HG03280 (cell line): ENCODE measurements around the gene REXO2.

Experiments used
- ATAC-seq: cut with Tn5 transposase; IDR thresholded peaks from one replicate; pipeline ENCODE4 v1.9.1; 2021; ENCODE audit warnings: mild to moderate bottlenecking, moderate library complexity; ENCODE audit not compliant: unreplicated experiment

The REXO2 gene

DNA sequence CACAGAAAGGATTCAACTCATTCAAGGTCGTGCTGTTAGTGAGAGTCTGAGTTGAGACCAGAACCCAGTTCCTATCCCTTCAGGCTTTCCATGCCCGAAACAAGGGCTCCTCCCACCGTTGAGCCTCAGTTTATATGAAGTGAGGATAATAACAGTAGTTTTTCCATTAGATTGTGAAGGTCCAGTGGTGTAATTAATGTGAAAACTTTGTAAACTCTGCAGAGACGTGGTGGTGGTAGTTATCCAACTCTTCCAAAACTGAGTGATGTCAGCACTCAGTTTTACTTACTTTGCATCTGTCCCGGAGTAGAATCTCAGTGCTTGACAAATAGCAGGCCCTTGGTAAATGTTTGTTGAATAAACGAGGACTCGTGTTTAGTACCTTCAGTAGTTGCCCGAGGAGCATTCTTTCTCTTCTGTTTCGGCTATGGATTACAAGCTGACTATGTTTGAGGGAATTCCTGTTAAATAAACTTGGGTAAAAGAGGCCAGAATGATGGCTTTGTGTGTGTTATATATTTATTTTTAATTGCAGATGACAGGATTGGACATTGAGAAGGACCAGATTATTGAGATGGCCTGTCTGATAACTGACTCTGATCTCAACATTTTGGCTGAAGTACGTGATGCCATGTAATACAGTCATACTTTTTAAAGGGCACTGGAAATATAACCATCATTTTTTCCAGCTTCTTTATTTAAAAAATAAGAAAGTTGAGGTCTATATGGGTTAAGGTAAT lies 1.0 kb downstream of the REXO2 start:
- ATAC-seq, result no peak

DNA sequence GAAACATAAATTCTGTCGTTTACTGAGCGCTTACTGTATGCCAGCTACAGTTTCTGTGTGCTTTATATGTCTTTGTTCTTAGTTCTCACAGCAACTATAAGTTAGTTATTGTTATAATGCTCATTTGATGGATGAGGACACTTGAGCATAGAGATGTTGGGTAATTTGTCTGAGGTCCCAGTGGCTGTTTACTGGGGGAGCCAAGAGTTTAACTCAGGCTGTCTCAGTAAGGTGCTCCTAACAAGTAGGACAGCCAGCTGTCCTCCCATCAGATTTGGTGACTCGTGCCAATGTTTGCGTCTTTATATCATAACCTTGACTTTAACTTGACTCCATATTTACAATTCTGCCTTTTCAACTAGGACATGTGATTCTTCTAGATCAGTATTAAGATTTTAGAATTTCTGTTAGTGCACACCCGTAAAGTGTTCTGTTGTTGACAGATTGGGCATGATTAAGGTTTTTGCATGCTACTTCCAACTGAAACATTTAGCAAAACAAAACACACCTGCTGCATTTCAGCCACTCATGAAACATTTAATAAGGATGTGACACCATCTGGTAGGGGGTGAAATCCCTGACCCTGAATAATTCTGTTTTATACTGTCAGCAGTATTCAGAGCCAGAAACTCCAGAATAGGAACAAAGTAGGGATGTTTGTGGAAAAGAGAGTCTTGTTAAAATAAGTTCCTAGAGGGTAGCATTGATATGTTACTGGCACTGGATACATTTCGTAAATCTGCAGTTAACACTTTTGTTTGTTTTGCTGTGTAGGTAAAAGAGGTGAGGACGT lies 1.9 kb downstream of the REXO2 start:
- ATAC-seq, result no peak

DNA sequence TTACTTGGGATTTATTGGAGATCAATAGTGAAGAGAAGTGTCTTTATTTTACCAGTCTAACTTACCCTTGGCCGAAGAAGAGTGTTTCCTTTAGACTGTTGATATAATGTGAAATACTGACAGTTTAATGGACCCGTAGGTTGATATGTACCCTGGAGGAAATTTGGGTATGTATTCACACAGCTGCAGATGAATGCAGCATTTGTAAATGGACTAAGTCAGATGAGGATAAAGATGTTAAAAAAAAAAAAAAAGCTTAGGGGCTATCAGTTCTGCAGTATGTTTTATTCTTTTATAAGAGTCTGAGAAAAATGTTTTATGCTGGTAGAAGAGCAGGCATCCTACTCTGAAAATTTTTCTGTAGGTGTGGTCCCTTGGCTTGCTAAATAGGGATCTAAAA lies 2.7 kb downstream of the REXO2 start:
- ATAC-seq, result no peak

DNA sequence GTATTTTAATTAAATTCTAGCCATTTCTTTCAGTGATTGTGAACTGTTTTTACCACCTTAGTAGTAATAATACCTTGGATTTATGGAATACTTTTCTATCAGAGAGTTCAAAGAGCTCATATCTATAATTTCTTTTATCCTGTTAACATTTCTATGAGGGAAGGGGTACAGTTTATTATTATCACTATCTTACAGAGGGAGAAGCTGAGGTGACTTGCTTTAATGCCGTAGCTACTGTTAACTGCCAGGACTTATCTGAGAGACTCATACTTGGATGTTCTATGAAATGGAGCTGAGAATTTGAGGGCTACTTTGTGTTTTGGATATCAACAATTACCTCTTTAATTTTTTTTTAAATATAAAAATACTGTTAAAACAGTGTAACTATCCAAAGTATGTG lies 3.3 kb downstream of the REXO2 start:
- ATAC-seq, result no peak

DNA sequence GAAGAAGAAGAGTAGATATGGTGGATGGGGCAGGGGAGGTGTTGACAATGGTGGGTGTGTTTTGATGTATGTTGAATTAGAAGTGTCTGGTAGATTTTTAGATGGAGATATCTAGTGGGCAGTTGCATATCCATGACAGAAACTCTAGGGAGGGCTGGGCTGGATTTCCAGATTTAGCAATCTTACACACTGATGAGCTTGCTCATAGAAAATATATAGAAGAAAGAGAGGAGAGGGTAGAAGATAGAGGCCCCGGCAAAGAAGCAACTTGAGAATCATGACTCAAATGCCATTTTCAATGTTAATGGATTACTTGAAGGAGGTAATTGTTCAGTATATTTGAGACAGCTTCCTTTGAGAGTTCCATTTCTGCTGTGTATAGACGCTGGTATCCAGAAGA lies 8.2 kb downstream of the REXO2 start:
- ATAC-seq, result no peak

- no peak for ATAC-seq
These were observed 8.6 kb downstream of the REXO2 start for GRCh38 chr11:114447892-114448291.

- ATAC-seq, result no peak
These were observed 9.6 kb downstream of the REXO2 start for GRCh38 chr11:114448749-114449482.

- no peak for ATAC-seq
These were observed 10.6 kb downstream of the REXO2 start for GRCh38 chr11:114449845-114450244.

GRCh38 chr11:114452399-114452798 lies 13.1 kb downstream of the REXO2 start:
- ATAC-seq, result no peak

DNA sequence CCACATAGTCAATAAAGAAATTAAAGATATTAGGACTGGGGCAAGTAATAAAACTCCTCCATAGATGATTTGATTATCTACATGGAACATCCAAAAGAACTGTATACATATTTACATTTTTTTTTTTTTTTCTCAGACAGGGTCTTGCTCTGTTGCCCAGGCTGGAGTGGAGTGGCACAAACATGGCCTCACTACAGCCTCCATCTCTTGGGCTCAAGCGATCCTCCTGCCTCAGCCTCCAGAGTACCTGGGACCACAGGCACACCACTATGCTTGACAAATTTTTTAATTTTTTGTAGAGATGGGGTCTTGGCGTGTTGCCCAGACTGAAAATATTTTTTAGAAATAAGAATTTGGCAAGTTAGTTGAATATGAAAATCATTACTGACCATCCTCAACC lies 24.7 kb downstream of the REXO2 start:
- no peak for ATAC-seq

DNA sequence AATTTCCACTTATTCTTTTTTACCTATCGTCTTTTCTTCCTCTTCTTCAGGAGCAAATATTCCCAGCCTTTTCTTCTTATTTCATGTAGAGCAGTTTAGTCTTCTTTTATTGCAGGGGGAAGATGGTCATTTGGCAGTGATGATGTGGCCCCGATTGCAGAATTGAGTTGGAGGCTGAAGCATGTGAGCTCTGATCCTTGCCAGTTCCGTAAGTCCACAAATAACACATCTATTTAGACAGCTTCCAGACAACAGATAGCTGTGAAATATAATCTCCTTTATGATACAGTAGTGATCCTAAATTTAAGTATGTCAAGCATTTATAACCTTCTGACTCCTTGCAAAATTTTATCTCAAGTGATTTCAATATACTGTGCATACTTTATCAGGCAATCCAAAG lies 27.5 kb downstream of the REXO2 start:
- ATAC-seq, result no peak

DNA sequence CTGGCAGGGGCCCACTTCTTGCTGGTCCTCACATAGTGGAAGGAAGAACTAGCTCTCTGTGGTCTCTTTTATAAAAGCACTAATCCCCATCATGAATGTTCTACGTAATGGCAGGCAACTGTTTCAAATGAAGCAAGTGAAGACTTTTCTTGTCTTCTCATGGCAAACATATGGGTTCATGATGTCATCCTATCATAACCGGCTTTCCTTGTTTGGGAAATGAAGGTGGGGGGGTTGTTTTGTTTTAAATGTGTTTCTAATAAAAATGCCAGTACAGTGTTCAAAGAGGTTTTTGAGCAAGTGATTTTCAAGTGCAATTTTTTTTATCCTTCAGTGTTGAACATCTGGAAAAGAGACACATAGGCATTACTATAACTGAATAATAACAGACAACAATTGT lies 33.4 kb downstream of the REXO2 start:
- no peak for ATAC-seq

- no peak for ATAC-seq
These were observed 38.7 kb downstream of the REXO2 start for GRCh38 chr11:114478001-114478410.

DNA sequence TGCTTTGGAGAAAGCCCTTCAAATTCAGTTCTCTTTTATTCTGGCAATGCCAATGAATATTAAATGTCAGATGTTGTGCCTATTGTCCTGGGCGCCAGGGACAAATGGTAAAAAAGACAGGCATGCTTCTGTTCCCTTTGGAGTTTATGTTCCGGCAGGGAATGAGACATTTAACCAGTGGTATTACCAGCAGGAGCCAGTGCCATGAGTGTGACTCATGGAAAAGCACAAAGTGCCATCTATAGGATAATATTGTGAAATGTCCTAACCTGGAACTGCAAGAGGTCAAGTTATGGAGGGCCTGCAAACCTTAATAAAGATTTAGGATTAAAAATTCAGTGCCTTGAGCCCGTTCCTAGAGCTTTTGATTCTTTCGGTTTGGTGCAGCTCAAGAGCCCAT lies 39.5 kb downstream of the REXO2 start:
- no peak for ATAC-seq

GRCh38 chr11:114479331-114479730 lies 40.1 kb downstream of the REXO2 start:
- no peak for ATAC-seq

- ATAC-seq, result no peak
These were observed 42.8 kb downstream of the REXO2 start for GRCh38 chr11:114482114-114482513.

DNA sequence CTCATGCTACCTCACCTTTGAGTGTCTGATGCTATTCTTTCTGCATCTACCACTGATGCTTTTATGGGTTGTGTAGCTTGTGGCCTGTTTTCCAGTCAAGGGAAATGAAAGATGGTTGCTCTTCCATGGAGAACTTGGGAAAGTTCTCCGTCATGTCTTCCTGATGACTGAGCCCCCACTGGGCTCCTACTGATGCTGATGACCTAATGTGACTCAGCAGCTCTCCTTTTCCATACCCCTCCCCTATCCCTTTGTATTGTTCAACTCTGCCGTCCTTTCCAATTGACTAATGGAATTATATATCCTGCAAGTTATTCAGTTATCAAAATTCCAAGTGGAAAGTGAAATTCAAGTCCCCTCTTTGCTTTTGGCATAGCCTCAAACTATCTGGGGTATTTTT lies 44.7 kb downstream of the REXO2 start:
- ATAC-seq, result no peak

- no peak for ATAC-seq
These were observed 57.6 kb downstream of the REXO2 start for GRCh38 chr11:114496915-114497314.

DNA sequence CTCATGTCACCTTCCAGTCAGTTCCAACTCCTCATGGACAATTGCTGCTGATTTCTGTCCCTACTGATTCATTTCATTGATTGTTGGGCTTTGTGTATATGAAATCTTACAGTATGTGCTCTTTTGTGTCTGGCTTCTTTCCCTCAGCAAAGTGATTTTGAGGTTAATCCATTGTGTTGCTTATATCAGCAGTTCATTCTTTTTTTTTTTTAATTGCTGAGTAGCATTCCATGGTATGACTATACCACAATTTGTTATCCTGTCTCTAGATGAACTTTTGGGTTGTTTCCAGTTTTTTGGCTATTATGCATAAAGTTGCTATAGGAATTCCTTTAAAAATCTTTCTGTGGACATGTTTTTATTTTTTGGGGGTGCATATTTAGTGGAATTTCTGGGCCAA lies 60.5 kb downstream of the REXO2 start:
- ATAC-seq, result no peak
